ENCODE data around the gene HOXC13. TPM values are rescaled to one million over a fixed set of nuclear protein-coding genes. Genes with fewer than 3 reads are reported as not detected.

The HOXC13 gene
- total RNA-seq, 1 donor from 2014 or later, result 0.52 TPM

- ATAC-seq, result peak; percentile 75
Measured at GRCh38 chr12:53939141-53940108, 794 bp downstream of the HOXC13 start.

GRCh38 chr12:53940443-53941014 is 1.9 kb downstream of the HOXC13 start:
- no peak for ATAC-seq

GRCh38 chr12:53941187-53941586 is 2.6 kb downstream of the HOXC13 start:
- ATAC-seq, result no peak

- no peak for ATAC-seq
Measured at GRCh38 chr12:53941750-53942149, 3.1 kb downstream of the HOXC13 start.

- ATAC-seq, result no peak
Measured at GRCh38 chr12:53942467-53942997, 3.9 kb downstream of the HOXC13 start.

GRCh38 chr12:53944209-53944608 is 5.6 kb downstream of the HOXC13 start:
- ATAC-seq, result no peak

GRCh38 chr12:53944907-53945847 is 6.5 kb downstream of the HOXC13 start:
- no peak for ATAC-seq

- no peak for ATAC-seq
Measured at GRCh38 chr12:53947743-53948142, 9.1 kb downstream of the HOXC13 start.

GRCh38 chr12:53948650-53949593 is 10.3 kb downstream of the HOXC13 start:
- ATAC-seq, result no peak

- ATAC-seq, result no peak
Measured at GRCh38 chr12:53949631-53950436, 11.2 kb downstream of the HOXC13 start.

GRCh38 chr12:53950437-53950773 is 11.8 kb downstream of the HOXC13 start:
- no peak for ATAC-seq

GRCh38 chr12:53950789-53951576 is 12.4 kb downstream of the HOXC13 start:
- no peak for ATAC-seq

- ATAC-seq, result no peak
Measured at GRCh38 chr12:53951577-53952334, 13.1 kb downstream of the HOXC13 start.

GRCh38 chr12:53952335-53952694 is 13.7 kb downstream of the HOXC13 start:
- no peak for ATAC-seq

GRCh38 chr12:53952871-53953734 is 14.5 kb downstream of the HOXC13 start:
- ATAC-seq, result no peak

GRCh38 chr12:53953831-53954693 is 15.4 kb downstream of the HOXC13 start:
- no peak for ATAC-seq

GRCh38 chr12:53954694-53955035 is 16.0 kb downstream of the HOXC13 start, which contains the start of gene HOXC12:
Gene HOXC12 (plus strand): TSS chr12:53954903. CDS start chr12:53954930, 27 bp downstream.
- no peak for ATAC-seq

Measured in esophagus mucosa (tissue), 1 donor.